Hematopoietic multipotent progenitor cell treated with erythropoietin and hydrocortisone succinate and interleukin-3 and kit ligand, for 4 days (in vitro differentiated cells): ENCODE measurements around the gene RGS6.

Source experiments
- DNase-seq: peaks from one replicate; pipeline ENCODE4 v3.0.0-alpha.2; 2015

RGS6 gene

DNA sequence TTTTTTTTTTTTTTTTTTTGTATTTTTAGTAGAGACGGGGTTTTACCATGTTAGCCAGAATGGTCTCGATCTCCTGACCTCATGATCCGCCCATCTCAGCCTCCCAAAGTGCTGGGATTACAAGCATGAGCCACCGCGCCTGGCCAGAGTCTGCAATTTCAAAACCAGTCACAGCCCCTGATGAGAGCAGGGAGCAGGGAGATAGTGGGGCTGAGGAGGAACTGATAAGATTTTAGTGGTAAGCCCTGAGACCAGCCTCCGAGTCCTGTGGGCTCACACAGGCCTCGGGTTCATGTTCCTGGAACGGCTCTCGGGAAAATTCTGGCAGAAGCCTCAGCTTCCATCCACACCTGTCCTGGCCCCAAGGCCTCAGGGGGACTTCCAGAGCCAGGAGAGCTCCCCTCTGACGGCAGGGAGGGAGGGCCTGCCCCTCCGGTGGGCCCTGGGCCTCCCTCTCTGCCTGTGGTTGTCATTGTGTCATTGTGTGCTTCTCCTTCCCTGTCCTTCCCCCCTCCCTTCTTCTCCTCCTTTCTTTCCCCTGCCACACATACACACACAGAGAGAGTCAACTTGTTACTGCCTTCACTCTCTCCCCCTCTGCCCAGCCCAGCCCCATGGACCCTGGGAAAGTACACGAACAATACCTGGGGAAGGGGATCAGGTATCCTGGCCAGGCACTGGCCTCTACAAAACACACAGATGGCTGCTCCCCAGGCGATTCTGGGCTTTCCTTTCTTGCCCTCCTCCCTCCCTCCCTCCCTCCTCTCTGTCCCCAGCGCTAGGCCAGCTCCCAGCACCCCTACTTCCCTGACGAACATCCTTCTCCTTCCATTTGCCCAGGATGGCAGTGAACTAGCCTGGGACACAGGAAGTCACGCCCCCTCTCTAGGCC lies 667.6 kb downstream of the RGS6 start:
- DNase-seq, result peak; percentile 79

DNA sequence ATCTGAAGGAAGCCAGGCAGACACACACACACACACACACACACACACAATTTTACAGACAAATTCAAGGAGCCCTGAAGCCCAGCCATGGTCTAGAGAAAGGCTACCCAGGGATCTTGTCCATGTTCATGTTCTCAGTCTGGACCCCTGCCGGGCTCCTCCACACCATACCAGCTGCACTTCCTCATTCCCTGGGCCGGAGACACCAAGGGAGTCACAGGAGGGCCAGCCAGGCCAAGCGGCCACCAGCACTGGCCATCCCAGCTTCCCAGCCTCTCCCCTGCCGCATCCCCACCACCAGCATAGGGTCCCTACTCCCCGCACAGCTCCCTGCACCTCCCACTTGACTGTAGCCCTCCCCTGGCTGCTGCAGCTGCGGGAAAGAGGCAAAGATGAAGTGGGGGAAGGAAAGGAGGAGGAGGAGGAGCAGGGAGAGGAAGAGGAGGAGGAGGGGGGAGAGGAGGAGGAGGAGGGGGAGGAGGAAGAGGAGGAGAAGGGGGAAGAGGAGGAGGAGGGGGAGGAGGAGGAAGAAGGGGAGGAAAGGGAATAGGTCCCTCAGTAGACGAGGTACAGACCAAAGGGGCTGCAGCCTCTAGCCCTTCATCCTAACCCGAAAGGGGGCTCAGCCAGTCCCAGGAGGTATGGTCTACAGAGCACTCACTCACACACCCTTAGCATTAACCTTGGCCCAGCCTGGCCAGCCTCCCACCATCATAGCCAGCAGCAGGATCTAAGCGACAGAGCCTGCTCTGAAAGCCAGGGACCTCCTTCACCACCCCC lies 668.5 kb downstream of the RGS6 start:
- peak; percentile 13 for DNase-seq

DNA sequence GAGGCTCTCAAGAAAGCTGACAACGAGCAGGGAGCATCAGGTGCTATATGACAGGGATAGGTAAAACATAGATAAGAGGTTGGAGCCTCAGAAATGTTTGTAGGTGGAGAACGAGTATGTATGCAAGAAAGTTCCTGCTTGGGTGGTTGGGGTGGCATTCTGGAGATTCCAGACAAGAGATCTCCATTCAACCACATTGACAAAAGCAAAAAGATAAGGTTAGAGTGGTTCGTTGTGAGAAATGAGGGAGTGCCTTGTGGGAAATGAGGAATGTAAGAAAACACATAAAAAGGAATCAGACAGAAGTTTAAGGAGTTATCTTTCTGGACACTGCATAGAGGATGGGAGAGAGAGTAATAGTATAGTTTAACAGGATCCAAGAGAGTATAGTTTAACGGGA lies 671.4 kb downstream of the RGS6 start:
- no peak for DNase-seq

DNA sequence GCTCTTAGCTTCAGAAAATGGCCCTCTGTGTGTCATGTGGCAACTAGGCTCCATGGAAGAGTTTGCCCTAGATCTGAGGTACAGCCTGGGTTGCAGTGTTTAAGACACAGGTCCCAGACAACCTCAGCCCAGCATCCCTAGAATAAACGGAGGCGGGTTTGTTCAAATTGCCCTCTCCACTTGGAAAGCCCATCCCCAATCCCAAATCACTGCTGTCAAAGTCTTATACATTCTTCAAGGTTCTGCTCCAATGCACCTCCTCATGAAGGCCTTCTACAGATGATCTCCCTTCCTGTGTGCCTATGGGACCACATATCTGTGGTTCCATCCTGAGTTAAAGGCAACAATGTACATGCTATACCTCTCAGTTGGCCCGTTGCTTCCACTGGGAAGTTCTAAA lies 671.9 kb downstream of the RGS6 start:
- DNase-seq, result no peak

DNA sequence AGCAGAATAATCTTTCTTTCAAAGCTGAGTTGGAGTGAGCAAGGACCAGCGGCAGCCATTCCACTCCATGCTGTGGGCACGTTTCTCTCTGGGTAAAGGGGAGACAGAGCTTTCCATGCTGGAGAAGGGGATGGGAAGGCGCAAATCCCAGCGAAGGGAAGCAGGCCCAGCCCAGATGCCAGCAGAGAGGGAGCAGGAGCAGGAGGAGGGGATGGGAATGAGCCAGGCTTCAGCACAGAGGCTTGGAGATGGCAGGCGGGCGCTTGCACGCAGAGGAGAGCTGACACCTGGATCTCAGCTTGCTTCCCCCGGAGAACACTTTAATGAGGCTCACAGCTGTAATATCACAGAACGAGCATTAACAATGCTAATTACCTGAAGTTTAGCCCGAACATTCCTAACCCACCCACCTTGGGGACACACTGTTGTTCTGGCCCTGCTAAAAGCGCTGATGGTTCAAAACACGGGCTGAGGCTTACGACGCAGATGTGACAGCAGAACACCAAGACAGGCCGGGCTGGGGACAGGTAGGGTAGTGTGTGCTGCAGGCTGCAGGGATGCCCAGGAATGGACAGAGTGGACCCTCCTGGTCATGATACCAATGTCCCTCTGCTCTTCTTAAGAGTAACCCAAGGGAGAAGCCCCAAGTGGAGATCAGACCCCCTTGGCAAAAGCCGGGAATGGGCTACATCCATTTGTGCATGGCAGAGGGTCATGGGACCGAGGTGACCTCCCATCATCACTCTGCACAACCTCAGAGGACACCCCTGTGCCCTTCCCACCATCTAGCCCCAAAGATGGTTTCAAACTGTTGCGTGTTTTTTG lies 673.1 kb downstream of the RGS6 start:
- DNase-seq, result no peak

DNA sequence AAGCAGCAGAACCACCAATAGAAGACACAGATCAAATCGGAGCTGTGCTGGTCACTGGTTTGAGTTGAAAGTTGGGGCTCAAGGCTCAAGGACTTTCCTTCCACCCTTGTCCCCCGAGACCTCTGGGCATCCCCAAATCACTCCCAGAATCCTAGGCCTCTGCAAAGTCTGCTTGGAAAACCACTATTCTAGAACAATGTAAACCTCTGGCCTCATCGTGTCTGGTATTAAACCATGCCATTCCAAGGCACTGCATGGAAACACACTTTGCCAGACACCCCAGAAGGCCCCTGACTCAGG lies 673.6 kb downstream of the RGS6 start:
- no peak for DNase-seq

DNA sequence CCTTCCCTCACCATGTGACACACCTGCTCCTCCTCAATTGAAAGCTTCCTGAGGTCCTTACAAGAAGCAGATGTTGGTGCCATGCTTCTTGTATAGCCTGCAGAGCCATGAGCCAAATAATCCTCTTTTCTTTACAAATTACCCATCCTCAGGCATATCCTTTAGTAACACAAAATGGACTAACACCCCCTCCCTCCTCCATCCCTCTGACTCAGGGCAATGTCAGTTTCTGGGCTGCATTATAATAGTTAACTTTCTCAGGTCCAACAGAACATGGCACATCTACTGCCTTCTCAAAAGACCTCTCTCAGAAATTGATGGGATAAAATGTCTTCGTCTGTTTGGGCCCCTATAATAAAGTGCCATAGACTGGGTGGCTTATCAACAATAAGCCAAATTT lies 674.6 kb downstream of the RGS6 start:
- no peak for DNase-seq

DNA sequence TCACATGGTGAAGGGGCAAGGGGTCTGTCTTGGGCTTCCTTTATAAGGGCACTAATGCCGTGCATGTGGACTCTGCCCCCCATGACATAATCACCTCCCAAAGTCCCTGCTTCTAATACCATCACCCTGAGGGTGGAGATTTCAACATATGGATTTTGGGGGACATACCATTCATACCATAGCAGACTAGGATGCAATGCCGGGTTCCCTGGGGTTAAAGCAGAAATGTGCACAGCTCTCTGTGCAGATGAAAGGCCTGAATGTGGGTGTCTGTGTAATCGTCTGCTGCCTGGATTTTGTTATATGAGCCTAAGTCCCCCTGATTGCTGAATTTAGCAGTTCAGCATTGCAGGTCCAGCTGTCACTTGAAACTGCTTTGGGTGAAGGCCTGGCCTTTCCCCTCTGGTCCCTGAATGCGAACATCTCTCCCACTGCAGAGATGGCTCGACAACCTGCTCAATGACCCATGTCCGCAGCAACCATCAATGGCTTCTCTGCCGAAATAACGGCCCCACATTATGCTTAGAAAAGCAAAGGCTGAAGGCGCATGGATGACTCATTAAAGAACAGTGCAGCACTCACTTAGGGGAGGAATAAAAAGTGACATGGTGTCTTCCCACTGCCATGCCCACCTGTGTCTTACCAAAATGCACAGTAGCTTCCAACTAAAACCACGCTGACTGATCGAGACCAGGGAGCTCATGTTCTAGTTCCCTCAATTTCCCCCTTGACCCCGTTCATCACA lies 675.3 kb downstream of the RGS6 start:
- DNase-seq, result no peak

DNA sequence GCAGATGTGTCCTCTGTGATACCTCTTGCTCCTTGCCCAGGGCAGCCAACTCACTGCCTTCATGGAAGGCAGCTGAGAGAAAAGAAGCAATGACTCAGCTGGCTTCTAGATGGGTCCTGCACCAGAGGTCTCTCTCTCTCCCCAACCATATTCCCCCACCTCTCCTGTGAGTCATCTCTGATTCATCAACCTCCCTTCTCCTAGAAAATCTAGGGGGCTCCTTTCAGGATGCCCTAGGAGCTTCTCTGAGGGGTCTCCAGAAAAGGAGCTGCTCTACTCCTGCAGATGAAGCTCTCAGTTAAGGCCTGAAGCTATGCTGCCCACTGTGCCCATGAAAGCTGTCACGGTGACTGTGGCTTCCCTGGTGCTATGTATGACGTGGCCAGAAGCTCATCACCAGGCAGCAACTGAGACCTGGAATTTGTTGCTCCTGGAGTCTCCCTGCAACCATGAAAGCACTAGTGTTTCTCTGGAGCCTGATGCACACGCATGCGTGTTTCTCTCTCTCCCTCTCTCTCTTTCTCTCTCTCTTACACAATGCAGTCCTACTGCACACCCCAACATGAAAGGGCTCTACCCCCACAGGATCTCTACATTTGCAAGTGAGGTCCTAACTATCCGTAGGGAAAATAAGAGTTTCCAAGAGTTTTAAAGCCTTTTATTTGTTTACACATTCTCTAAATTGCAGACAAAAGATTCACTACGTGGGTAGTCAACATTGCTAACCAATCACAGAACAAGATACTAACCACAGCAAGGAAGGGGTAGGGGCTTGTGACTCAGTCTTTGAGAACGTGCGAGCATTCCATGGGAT lies 676.4 kb downstream of the RGS6 start:
- no peak for DNase-seq

DNA sequence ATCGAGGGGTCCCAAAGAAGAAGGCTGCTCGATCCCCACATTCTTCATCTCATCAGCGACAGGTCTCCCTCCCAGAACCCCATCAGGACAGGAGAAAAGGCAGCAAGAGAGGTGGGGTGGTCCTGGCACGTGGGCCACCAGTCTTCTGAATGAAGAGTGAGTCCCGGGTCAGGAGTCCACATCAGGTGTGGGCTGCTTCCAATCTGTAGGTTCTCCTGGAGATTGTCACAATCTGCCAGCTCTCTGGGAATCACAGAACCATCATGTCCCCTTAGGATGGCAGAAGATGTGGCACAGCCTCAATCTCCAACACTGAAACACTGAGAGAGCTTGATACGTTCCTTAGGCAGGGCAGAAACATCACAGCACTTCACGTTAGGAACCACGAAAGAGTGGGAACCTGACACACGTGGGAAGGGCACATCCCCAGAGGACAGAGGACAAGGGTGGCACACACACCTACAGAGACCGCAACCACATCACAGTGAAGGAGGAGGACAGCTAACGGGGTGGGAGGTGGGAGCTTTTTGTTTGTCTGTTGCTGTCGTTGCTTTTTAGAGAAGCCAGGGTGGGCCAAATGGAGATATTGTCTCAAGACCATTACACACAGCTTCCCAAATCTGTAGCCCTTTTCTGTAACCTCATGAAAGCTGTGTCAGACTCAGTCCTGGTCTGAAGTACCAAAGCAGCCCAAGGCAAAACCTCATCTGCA lies 677.1 kb downstream of the RGS6 start:
- DNase-seq, result no peak

DNA sequence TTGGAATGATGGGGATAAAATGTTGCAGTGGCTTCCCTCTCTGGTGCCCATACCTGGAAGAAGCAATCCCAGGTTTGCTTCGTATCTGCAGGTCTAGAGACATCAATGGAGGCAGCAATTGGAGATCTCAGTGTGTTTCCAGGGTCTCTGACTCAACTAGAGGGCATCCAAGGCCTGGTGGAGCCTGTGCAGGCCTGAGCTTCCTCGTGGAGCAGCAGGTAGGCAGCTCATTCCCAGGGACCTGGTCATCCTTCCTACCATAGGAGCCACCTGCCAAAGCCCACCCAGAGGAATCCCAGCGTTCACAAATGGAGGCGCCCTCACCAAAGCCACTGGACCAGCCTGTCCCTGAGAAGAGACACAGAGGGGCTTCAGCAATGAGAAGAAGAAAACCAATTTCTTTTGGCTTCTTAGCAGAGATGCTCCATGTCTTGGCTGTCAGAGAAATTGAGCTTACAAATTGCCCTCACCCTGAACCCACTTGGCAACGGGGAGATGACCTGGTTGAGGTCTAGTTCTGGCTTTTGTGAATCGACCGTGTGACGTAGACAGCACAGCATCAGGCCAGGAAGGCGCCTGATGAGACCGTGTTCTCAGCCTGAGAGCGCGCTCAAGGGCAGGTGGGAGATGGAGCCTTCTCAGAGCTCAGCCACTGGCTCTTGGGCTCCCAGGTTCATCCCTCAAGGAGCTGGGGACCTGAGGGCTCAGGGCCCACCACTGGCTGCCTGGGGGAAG lies 678.0 kb downstream of the RGS6 start:
- no peak for DNase-seq

DNA sequence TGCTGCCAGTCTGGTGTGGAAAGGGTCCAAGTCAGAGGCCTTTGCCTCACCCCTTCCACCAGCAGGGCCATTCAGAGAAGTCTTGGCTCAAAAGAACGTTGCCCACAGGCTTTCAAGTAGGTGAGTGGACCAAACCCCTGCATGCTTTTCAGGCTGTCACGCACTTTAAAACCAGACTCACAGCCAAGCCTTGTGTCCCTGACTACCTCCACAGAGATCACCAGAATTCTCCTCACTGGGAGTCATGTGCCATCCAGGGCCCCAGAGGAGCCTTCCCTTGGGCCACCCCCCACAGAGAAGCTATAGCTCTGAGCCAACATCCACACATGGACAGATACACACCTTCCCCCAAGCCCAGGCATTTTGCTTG lies 678.6 kb downstream of the RGS6 start:
- DNase-seq, result no peak

DNA sequence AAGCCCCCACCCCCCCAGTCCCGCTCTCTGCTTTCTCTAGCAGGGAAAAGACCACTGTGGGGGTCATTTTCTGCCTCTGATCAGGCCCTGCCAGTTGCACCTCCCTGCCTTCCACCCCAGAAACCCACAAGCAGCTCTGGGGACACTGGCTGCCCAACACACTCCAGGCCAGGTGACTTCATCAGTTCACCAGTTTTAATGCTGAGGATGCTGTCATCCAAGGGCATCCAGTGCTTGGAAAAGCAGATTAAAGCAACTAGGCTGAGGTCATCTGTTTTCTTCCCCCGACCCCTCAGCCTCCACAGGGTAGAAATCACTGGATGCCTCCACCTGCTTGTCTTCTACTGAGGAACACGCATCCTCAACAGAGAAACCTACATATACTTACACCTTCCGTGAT lies 679.3 kb downstream of the RGS6 start:
- no peak for DNase-seq

DNA sequence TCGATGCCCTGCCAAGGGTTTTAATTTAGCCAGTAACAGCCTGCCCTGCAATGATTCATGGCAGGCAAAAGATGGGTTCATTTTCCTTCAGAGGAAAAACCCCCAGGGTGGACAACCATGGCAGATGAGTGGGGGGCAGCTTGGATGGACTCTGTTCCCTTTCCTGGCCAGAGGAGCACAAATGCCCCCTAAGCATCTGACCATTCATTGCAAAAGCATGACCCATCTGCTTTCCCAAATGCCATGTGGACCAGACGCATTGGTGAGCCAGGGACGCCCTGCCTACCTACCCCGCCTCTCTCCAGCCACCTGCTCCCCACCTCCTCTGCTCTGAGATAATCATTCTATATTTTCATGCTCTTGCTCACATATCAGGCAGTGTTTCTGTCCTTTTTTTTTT lies 679.8 kb downstream of the RGS6 start:
- DNase-seq, result no peak

DNA sequence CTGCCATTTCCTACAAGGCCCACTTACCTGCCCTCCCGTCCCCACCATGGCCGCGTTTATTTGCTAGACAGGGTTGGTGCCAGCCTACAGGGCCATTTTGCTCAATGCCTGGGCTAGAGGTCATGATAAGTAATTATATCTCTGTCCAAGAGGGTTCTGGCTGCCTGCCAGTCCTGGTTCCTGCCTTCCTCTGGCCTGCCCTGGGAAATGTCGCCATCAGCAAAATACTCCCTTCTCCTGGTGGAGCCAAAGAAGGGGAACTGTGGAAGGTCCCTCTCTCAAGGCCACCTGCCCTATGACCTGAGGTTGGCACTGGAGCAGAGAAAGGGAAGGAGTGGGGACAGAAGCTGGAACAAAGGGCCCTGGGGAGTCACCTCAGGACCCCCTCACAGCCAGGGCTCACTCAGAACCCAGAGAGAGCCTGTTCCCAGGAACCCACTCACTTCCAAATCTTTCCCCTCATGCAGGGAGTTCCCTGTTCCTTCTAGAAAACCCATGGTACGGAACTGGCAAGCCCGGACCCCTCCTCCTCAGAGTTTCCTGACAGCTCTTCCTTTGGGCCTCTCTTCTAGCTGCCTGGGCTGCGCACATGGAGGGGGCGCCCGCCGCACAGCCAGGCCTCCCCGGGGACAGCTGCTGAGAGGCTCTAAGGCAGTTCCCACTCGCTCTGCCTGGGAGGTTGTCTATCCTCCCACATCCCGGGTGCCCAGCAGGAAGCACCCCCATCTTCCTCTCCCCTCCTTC lies 681.2 kb downstream of the RGS6 start:
- peak; percentile 7 for DNase-seq

DNA sequence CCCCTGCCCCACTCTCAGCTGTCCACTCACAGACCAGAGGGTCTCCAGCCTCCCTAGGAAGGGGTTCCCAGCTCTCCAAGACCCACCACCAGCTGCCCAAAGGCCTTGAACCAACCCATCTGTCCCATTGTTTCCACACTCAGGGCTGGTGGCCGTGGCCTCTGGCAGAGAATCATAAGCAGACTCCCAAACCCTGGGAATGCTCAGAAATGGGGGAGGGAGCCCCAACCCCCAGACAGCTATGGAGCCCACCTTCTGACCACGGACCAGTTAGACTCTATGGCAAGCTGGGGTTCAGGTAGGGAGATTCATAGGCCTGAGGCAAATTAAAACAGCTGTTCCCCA lies 681.7 kb downstream of the RGS6 start:
- DNase-seq, result no peak

DNA sequence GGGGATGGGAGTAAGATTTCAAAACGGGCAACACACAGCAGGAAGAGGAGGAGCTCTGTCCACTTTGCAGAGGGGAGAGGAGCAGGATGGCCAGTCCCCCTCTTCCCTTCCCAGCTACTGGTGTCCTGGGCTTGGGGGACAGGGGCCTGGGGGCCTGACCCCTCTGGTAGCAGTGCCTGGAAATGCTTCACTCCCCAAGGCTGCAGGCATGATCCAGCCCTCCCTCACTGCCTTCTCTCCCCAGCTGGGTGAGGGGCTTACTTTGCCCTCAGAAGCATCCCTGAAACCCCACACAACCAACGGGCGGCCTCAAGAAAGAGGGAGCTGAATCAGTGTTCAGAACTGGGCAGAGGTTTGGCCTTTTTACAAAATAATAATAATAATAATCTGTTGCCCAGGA lies 682.1 kb downstream of the RGS6 start:
- no peak for DNase-seq

DNA sequence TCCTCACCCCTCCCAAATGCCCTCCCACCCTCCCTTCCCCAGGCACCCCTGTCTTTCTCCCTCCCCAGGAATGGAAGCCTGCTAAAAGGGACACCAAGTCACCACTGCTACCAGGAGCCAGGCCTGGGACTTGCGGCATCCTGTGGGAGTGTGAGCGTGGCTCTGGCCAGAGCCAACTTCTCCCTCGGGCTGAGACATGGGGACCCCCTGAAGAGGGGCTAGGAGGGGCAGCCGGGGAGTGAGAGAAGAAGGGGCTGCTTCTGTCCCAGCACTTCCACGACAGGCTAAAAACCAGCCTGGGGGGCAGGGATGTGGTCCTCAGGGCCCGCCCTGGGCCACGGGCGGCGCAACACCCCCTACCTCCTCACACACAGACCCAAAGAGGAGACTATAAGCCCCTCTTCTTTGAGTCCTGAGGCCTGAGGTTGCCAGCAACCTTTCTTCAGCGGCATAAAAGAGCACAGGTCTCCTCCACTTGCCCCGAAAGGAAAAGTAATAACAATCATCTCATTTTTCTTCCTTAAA lies 682.7 kb downstream of the RGS6 start:
- DNase-seq, result no peak

DNA sequence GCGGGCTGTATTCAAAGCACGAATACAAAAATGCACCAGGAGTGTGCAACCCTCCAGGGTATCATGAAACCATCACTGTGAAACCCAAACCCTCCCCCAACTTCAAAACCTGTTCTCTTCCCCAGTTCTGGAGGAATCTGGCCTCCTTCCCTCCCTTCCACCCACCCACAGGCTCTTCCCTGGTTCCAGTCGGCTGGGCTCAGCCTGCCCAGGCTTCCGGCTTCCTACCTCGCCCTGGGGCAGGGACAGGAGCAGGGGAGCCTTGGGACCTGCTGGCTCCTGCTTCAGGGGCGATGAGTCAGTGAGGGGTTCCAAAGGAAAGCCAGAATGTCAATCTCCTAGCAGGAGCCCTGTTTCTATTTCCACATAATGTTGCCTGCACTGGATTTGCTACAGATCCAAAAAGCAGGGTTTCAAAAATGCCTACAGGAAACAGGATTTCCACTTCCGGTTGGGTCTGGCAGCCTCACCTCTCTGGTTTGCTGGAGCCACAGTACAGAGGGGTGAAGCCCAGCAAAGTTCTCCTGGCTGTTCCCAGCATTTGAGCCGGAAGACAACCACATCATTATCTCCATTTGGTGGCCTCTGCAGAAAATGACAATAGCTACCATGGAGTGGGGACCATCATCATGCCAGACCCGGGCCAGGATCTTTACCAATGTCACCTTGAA lies 683.4 kb downstream of the RGS6 start:
- no peak for DNase-seq
